Lower leg skin (tissue), 3 donors: ENCODE measurements around the gene KCNH8.

Source experiments
- POLR2A ChIP-seq, 2 donors: fragments of 450-650 bp; IDR thresholded peaks; one replicate each; pipeline ENCODE4 v1.6.1; 2016 to 2017; ENCODE audit warnings: antibody characterized with exemption in 2 of 2, mild to moderate bottlenecking in 1 of 2, moderate library complexity in 1 of 2
- TF ChIP-seq, protein P1 (sequence below), 3 donors: fragments of 450-650 bp; IDR thresholded peaks; one replicate each; pipeline ENCODE4 v1.5.1; 2016; ENCODE audit warnings: antibody characterized with exemption in 3 of 3, mild to moderate bottlenecking in 3 of 3, moderate library complexity in 2 of 3

DNA sequence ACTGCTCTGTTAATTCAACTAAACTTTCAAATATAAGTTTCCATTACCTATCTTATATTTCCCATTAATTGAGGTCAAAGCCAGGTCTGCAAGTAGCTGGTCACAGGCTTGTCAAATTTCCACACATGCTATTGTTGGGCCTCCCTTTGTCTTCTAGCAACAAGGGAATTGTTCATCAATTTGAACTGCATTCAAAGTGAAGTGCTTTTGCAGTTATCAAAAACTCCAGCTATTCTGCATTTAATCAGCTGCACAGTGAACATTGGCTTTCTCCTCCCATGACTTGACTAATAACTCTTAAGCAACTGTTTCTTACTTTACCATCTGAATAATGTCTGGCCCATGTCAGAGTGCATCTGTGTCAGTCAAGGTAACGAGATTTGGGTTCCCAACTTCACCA lies 198.4 kb downstream of the KCNH8 start:
- TF ChIP-seq, protein P1, sequence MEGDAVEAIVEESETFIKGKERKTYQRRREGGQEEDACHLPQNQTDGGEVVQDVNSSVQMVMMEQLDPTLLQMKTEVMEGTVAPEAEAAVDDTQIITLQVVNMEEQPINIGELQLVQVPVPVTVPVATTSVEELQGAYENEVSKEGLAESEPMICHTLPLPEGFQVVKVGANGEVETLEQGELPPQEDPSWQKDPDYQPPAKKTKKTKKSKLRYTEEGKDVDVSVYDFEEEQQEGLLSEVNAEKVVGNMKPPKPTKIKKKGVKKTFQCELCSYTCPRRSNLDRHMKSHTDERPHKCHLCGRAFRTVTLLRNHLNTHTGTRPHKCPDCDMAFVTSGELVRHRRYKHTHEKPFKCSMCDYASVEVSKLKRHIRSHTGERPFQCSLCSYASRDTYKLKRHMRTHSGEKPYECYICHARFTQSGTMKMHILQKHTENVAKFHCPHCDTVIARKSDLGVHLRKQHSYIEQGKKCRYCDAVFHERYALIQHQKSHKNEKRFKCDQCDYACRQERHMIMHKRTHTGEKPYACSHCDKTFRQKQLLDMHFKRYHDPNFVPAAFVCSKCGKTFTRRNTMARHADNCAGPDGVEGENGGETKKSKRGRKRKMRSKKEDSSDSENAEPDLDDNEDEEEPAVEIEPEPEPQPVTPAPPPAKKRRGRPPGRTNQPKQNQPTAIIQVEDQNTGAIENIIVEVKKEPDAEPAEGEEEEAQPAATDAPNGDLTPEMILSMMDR (IDR thresholded peaks at IDR 0.05) = no peak
- no peak for TF ChIP-seq POLR2A (IDR thresholded peaks at IDR 0.05)
